ENCODE results near the gene NTM.
A peak's percentile ranks its signal among the peaks of the same experiment; 100 is the strongest.
"Not testable (repeated sequence)": the region's sequence is repeated elsewhere in the genome, so short reads cannot be mapped to it uniquely, and the experiment has no call there.

NTM gene

GRCh38 chr11:132361011-132361550 is 990.7 kb downstream of the NTM start:
- Histone ChIP-seq H3K27me3 (ENCODE audit: control insufficient read depth in 2 of 2, insufficient read depth in 2 of 2, low read length in 2 of 2) (no peaks in the 10 kb centered on the region), H3K4me1 (ENCODE audit: control insufficient read depth in 2 of 2, insufficient read depth in 2 of 2, low read length in 2 of 2) (no peaks in the 10 kb centered on the region), H3K9me3 (ENCODE audit: control insufficient read depth in 2 of 2, low read length in 2 of 2) (no peaks in the 10 kb centered on the region), H3K27ac (ENCODE audit: low read depth in 2 of 2, low read length in 2 of 2) (peak overlapping the region in 1 of 2 donors; percentile 39), H3K4me3 (ENCODE audit: low read length in 2 of 2) (no peak overlapping the region), H3K9ac (ENCODE audit: low read depth in 1 of 2, low read length in 2 of 2) (no peak overlapping the region), H3K36me3 (ENCODE audit: control insufficient read depth in 2 of 2, insufficient read depth in 2 of 2, low read length in 2 of 2) (no peaks in the 10 kb centered on the region)

- no peaks in the 10 kb centered on the region for H3K27me3 ChIP-seq (ENCODE audit: control insufficient read depth in 2 of 2, insufficient read depth in 2 of 2, low read length in 2 of 2)
- H3K36me3 ChIP-seq (ENCODE audit: control insufficient read depth in 2 of 2, insufficient read depth in 2 of 2, low read length in 2 of 2), result no peaks in the 10 kb centered on the region
- H3K4me3 ChIP-seq (ENCODE audit: low read length in 2 of 2), result no peak overlapping the region
- H3K9me3 ChIP-seq (ENCODE audit: control insufficient read depth in 2 of 2, low read length in 2 of 2), result no peaks in the 10 kb centered on the region
- no peak overlapping the region for H3K27ac ChIP-seq (ENCODE audit: low read depth in 2 of 2, low read length in 2 of 2)
- no peak overlapping the region for H3K9ac ChIP-seq (ENCODE audit: low read depth in 1 of 2, low read length in 2 of 2)
- no peaks in the 10 kb centered on the region for H3K4me1 ChIP-seq (ENCODE audit: control insufficient read depth in 2 of 2, insufficient read depth in 2 of 2, low read length in 2 of 2)
Observed at GRCh38 chr11:132365650-132366049, 995.2 kb downstream of the NTM start.

GRCh38 chr11:132367293-132367692 is 996.9 kb downstream of the NTM start:
- no peak overlapping the region for H3K9ac ChIP-seq (ENCODE audit: low read depth in 1 of 2, low read length in 2 of 2)
- no peaks in the 10 kb centered on the region for H3K36me3 ChIP-seq (ENCODE audit: control insufficient read depth in 2 of 2, insufficient read depth in 2 of 2, low read length in 2 of 2)

DNA sequence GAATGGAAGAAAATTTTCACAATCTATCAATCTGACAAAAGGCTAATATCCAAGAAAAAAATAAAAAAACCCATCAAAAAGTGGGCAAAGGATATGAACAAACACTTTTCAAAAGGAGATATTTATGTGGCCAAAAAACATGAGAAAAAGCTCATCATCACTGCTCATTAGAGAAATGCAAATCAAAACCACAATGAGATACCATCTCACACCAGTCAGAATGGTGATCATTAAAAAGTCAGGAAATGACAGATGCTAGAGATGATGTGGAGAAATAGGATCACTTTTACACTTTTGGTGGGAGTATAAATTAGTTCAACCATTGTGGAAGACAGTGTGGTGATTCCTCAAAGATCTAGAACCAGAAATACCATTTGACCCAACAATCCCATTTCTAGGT is 999.7 kb downstream of the NTM start:
- not testable (repeated sequence) for H3K27me3 ChIP-seq (ENCODE audit: control insufficient read depth in 2 of 2, insufficient read depth in 2 of 2, low read length in 2 of 2); H3K36me3 ChIP-seq (ENCODE audit: control insufficient read depth in 2 of 2, insufficient read depth in 2 of 2, low read length in 2 of 2)

More at GRCh38 chr11:132367293-132367692, 996.9 kb downstream of the NTM start:
- H3K27ac ChIP-seq (ENCODE audit: low read depth in 2 of 2, low read length in 2 of 2), result no peak overlapping the region
- no peak overlapping the region for H3K4me3 ChIP-seq (ENCODE audit: low read length in 2 of 2)
- no peaks in the 10 kb centered on the region for H3K9me3 ChIP-seq (ENCODE audit: control insufficient read depth in 2 of 2, low read length in 2 of 2)
- H3K27me3 ChIP-seq (ENCODE audit: control insufficient read depth in 2 of 2, insufficient read depth in 2 of 2, low read length in 2 of 2), result no peaks in the 10 kb centered on the region
- H3K4me1 ChIP-seq (ENCODE audit: control insufficient read depth in 2 of 2, insufficient read depth in 2 of 2, low read length in 2 of 2), result no peaks in the 10 kb centered on the region

GRCh38 chr11:132373405-132374143 is 1003.2 kb downstream of the NTM start:
- H3K9ac ChIP-seq (ENCODE audit: low read depth in 1 of 2, low read length in 2 of 2), result no peak overlapping the region
- no peak overlapping the region for H3K27ac ChIP-seq (ENCODE audit: low read depth in 2 of 2, low read length in 2 of 2)
- H3K27me3 ChIP-seq (ENCODE audit: control insufficient read depth in 2 of 2, insufficient read depth in 2 of 2, low read length in 2 of 2), result no peaks in the 10 kb centered on the region
- no peaks in the 10 kb centered on the region for H3K4me1 ChIP-seq (ENCODE audit: control insufficient read depth in 2 of 2, insufficient read depth in 2 of 2, low read length in 2 of 2)
- no peak overlapping the region for H3K4me3 ChIP-seq (ENCODE audit: low read length in 2 of 2)
- H3K9me3 ChIP-seq (ENCODE audit: control insufficient read depth in 2 of 2, low read length in 2 of 2), result peaks cover 0 to 3% of the 10 kb centered on the region in 2 donors
- no peaks in the 10 kb centered on the region for H3K36me3 ChIP-seq (ENCODE audit: control insufficient read depth in 2 of 2, insufficient read depth in 2 of 2, low read length in 2 of 2)

More for the DNA sequence above, 999.7 kb downstream of the NTM start:
- not testable (repeated sequence) for H3K4me1 ChIP-seq (ENCODE audit: control insufficient read depth in 2 of 2, insufficient read depth in 2 of 2, low read length in 2 of 2); H3K9ac ChIP-seq (ENCODE audit: low read depth in 1 of 2, low read length in 2 of 2); H3K9me3 ChIP-seq (ENCODE audit: control insufficient read depth in 2 of 2, low read length in 2 of 2); H3K4me3 ChIP-seq (ENCODE audit: low read length in 2 of 2); H3K27ac ChIP-seq (ENCODE audit: low read depth in 2 of 2, low read length in 2 of 2)

DNA sequence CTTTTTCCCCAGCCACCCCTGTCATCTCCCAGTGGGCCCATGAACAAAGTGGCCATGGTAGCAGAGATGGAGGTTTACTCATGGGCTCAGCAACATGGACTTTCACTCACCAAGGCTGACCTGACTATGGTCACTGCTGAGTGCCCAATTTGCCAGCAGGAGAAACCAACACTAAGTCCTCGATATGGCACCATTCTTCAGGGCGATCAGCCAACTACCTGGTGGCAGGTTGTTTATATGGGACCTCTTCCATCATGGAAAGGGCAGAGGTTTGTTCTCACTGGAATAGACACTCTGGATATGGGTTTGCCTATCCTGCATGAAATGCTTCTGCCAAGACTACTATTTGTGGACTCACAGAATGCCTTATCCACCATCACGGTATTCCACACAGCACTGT is 1009.1 kb downstream of the NTM start:
- peaks cover 0 to 3% of the 10 kb centered on the region in 2 donors for H3K9me3 ChIP-seq (ENCODE audit: control insufficient read depth in 2 of 2, low read length in 2 of 2)
- no peak overlapping the region for H3K9ac ChIP-seq (ENCODE audit: low read depth in 1 of 2, low read length in 2 of 2)
- H3K4me1 ChIP-seq (ENCODE audit: control insufficient read depth in 2 of 2, insufficient read depth in 2 of 2, low read length in 2 of 2), result no peaks in the 10 kb centered on the region
- no peaks in the 10 kb centered on the region for H3K27me3 ChIP-seq (ENCODE audit: control insufficient read depth in 2 of 2, insufficient read depth in 2 of 2, low read length in 2 of 2)
- H3K27ac ChIP-seq (ENCODE audit: low read depth in 2 of 2, low read length in 2 of 2), result no peak overlapping the region
- no peak overlapping the region for H3K4me3 ChIP-seq (ENCODE audit: low read length in 2 of 2)
- no peaks in the 10 kb centered on the region for H3K36me3 ChIP-seq (ENCODE audit: control insufficient read depth in 2 of 2, insufficient read depth in 2 of 2, low read length in 2 of 2)

All from mucosa of rectum (tissue), 2 donors.